GM21619 (cell line): Measurements from ENCODE around the gene MYO15A.

Experiments used
- ATAC-seq: cut with Tn5 transposase; IDR thresholded peaks from one replicate; pipeline ENCODE4 v1.9.1; 2021; ENCODE audit not compliant: unreplicated experiment

Gene MYO15A

GRCh38 chr17:18124345-18125126 lies 16.0 kb downstream of the MYO15A start:
- no peak for ATAC-seq

- ATAC-seq: no peak
These were observed 20.5 kb downstream of the MYO15A start for GRCh38 chr17:18129041-18129502.

GRCh38 chr17:18132711-18133110 lies 24.2 kb downstream of the MYO15A start:
- ATAC-seq: no peak

GRCh38 chr17:18136357-18136756 lies 27.8 kb downstream of the MYO15A start:
- ATAC-seq: no peak

- no peak for ATAC-seq
These were observed 29.7 kb downstream of the MYO15A start for GRCh38 chr17:18138065-18138749.

- ATAC-seq: no peak
These were observed 30.5 kb downstream of the MYO15A start for GRCh38 chr17:18139092-18139491.

- no peak for ATAC-seq
These were observed 30.9 kb downstream of the MYO15A start for GRCh38 chr17:18139498-18139897.

- ATAC-seq: no peak
These were observed 31.4 kb downstream of the MYO15A start for GRCh38 chr17:18139949-18140348.

- ATAC-seq: no peak
These were observed 32.1 kb downstream of the MYO15A start for GRCh38 chr17:18140648-18141047.

GRCh38 chr17:18141210-18141803 lies 32.8 kb downstream of the MYO15A start:
- no peak for ATAC-seq

GRCh38 chr17:18142417-18142816 lies 33.9 kb downstream of the MYO15A start:
- ATAC-seq: no peak

GRCh38 chr17:18143044-18143936 lies 34.7 kb downstream of the MYO15A start:
- no peak for ATAC-seq

GRCh38 chr17:18144261-18144660 lies 35.7 kb downstream of the MYO15A start:
- no peak for ATAC-seq

- ATAC-seq: no peak
These were observed 36.3 kb downstream of the MYO15A start for GRCh38 chr17:18144855-18145254.

GRCh38 chr17:18145811-18146210 lies 37.3 kb downstream of the MYO15A start:
- ATAC-seq: no peak

- ATAC-seq: no peak
These were observed 37.7 kb downstream of the MYO15A start for GRCh38 chr17:18146259-18146658.

- ATAC-seq: no peak
These were observed 38.4 kb downstream of the MYO15A start for GRCh38 chr17:18146980-18147379.

GRCh38 chr17:18148586-18148985 lies 40.0 kb downstream of the MYO15A start:
- ATAC-seq: no peak

GRCh38 chr17:18151290-18151689 lies 42.7 kb downstream of the MYO15A start:
- no peak for ATAC-seq

- no peak for ATAC-seq
These were observed 46.6 kb downstream of the MYO15A start for GRCh38 chr17:18155179-18155578.
